Measurements from ENCODE around the gene EEF1AKMT1.

EEF1AKMT1 gene

GRCh38 chr13:20717581-20718542 lies 55.9 kb downstream of the EEF1AKMT1 start:
- DNase-seq = no peak

- DNase-seq = no peak
Measured at GRCh38 chr13:20716951-20717350, 56.8 kb downstream of the EEF1AKMT1 start.

GRCh38 chr13:20715330-20715712 lies 58.4 kb downstream of the EEF1AKMT1 start:
- no peak for DNase-seq

- no peak for DNase-seq
Measured at GRCh38 chr13:20714563-20715329, 59.0 kb downstream of the EEF1AKMT1 start.

- no peak for DNase-seq
Measured at GRCh38 chr13:20714161-20714560, 59.6 kb downstream of the EEF1AKMT1 start.

- DNase-seq = no peak
Measured at GRCh38 chr13:20713751-20714150, 60.0 kb downstream of the EEF1AKMT1 start.

GRCh38 chr13:20713014-20713376 lies 60.8 kb downstream of the EEF1AKMT1 start:
- no peak for DNase-seq

- no peak for DNase-seq
Measured at GRCh38 chr13:20711301-20712044, 62.3 kb downstream of the EEF1AKMT1 start.

GRCh38 chr13:20709782-20710181 lies 64.0 kb downstream of the EEF1AKMT1 start:
- DNase-seq = no peak

- DNase-seq = no peak
Measured at GRCh38 chr13:20709369-20709768, 64.4 kb downstream of the EEF1AKMT1 start.

- no peak for DNase-seq
Measured at GRCh38 chr13:20708216-20708615, 65.5 kb downstream of the EEF1AKMT1 start.

- DNase-seq = no peak
Measured at GRCh38 chr13:20706661-20707060, 67.1 kb downstream of the EEF1AKMT1 start.

- no peak for DNase-seq
Measured at GRCh38 chr13:20704459-20705069, 69.2 kb downstream of the EEF1AKMT1 start.

GRCh38 chr13:20703780-20704458 lies 69.8 kb downstream of the EEF1AKMT1 start:
- DNase-seq = peak; percentile 64

GRCh38 chr13:20702915-20703779 lies 70.6 kb downstream of the EEF1AKMT1 start, which contains the start of gene IL17D:
Gene IL17D (plus strand): TSS chr13:20703699. CDS start chr13:20704002, 303 bp downstream.
- no peak for DNase-seq

- no peak for DNase-seq
Measured at GRCh38 chr13:20702530-20702914, 71.2 kb downstream of the EEF1AKMT1 start.

- DNase-seq = no peak
Measured at GRCh38 chr13:20701461-20701860, 72.3 kb downstream of the EEF1AKMT1 start.

GRCh38 chr13:20700288-20700687 lies 73.5 kb downstream of the EEF1AKMT1 start:
- DNase-seq = no peak

- no peak for DNase-seq
Measured at GRCh38 chr13:20699715-20700114, 74.0 kb downstream of the EEF1AKMT1 start.

GRCh38 chr13:20696073-20696472 lies 77.7 kb downstream of the EEF1AKMT1 start:
- no peak for DNase-seq

GRCh38 chr13:20691616-20692015 lies 82.1 kb downstream of the EEF1AKMT1 start:
- DNase-seq = no peak
